Measurements from ENCODE around the gene SLC16A3. TPM values are rescaled to one million over a fixed set of nuclear protein-coding genes. Genes with fewer than 3 reads are reported as not detected.

Gene SLC16A3
- total and polyA plus RNA-seq, 2 of the 8 experiments (the other 6 are each of a cell fraction or from before 2014, with no cell fraction given): 3.8 to 8.7 TPM

DNA sequence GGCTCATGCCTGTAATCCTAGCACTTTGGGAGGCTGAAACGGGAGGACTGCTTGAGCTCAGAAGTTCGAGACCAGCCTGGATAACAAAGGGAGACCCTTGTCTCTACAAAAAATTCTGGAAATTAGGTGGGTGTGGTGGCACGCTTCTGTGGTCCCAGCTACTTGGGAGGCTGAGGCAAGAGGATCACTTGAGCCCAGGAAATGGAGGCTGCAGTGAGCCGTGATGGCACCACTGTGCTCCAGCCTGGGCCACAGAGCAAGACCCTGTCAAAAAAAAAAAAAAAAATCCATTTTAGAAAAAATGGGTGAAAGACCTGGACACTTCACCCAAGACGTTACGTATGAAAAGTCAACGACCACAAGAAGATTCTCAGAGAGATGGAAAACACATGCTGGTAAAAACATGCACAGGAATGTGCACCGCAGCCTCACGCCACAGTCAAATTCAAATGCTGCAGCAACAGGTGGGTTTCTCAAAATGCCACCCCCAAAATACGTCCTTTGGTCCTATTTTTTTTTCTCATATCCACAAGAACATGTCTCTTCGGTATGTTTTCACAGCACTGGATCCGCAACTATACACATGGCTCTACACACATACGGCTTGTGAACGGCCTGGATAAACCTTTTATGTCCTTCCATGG, 27.5 kb downstream of the SLC16A3 start (continued):
- TF ChIP-seq, protein P1, sequence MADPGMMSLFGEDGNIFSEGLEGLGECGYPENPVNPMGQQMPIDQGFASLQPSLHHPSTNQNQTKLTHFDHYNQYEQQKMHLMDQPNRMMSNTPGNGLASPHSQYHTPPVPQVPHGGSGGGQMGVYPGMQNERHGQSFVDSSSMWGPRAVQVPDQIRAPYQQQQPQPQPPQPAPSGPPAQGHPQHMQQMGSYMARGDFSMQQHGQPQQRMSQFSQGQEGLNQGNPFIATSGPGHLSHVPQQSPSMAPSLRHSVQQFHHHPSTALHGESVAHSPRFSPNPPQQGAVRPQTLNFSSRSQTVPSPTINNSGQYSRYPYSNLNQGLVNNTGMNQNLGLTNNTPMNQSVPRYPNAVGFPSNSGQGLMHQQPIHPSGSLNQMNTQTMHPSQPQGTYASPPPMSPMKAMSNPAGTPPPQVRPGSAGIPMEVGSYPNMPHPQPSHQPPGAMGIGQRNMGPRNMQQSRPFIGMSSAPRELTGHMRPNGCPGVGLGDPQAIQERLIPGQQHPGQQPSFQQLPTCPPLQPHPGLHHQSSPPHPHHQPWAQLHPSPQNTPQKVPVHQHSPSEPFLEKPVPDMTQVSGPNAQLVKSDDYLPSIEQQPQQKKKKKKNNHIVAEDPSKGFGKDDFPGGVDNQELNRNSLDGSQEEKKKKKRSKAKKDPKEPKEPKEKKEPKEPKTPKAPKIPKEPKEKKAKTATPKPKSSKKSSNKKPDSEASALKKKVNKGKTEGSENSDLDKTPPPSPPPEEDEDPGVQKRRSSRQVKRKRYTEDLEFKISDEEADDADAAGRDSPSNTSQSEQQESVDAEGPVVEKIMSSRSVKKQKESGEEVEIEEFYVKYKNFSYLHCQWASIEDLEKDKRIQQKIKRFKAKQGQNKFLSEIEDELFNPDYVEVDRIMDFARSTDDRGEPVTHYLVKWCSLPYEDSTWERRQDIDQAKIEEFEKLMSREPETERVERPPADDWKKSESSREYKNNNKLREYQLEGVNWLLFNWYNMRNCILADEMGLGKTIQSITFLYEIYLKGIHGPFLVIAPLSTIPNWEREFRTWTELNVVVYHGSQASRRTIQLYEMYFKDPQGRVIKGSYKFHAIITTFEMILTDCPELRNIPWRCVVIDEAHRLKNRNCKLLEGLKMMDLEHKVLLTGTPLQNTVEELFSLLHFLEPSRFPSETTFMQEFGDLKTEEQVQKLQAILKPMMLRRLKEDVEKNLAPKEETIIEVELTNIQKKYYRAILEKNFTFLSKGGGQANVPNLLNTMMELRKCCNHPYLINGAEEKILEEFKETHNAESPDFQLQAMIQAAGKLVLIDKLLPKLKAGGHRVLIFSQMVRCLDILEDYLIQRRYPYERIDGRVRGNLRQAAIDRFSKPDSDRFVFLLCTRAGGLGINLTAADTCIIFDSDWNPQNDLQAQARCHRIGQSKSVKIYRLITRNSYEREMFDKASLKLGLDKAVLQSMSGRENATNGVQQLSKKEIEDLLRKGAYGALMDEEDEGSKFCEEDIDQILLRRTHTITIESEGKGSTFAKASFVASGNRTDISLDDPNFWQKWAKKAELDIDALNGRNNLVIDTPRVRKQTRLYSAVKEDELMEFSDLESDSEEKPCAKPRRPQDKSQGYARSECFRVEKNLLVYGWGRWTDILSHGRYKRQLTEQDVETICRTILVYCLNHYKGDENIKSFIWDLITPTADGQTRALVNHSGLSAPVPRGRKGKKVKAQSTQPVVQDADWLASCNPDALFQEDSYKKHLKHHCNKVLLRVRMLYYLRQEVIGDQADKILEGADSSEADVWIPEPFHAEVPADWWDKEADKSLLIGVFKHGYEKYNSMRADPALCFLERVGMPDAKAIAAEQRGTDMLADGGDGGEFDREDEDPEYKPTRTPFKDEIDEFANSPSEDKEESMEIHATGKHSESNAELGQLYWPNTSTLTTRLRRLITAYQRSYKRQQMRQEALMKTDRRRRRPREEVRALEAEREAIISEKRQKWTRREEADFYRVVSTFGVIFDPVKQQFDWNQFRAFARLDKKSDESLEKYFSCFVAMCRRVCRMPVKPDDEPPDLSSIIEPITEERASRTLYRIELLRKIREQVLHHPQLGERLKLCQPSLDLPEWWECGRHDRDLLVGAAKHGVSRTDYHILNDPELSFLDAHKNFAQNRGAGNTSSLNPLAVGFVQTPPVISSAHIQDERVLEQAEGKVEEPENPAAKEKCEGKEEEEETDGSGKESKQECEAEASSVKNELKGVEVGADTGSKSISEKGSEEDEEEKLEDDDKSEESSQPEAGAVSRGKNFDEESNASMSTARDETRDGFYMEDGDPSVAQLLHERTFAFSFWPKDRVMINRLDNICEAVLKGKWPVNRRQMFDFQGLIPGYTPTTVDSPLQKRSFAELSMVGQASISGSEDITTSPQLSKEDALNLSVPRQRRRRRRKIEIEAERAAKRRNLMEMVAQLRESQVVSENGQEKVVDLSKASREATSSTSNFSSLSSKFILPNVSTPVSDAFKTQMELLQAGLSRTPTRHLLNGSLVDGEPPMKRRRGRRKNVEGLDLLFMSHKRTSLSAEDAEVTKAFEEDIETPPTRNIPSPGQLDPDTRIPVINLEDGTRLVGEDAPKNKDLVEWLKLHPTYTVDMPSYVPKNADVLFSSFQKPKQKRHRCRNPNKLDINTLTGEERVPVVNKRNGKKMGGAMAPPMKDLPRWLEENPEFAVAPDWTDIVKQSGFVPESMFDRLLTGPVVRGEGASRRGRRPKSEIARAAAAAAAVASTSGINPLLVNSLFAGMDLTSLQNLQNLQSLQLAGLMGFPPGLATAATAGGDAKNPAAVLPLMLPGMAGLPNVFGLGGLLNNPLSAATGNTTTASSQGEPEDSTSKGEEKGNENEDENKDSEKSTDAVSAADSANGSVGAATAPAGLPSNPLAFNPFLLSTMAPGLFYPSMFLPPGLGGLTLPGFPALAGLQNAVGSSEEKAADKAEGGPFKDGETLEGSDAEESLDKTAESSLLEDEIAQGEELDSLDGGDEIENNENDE (IDR thresholded peaks at IDR 0.05; ENCODE audit: insufficient replicate concordance, low read length): no peak
- TF ChIP-seq BRCA1 (IDR thresholded peaks at IDR 0.05; ENCODE audit: low read depth, low read length): no peak
- no peak for TF ChIP-seq KDM1A (IDR thresholded peaks at IDR 0.05; ENCODE audit: borderline replicate concordance, low read length)
- TF ChIP-seq EP300 (IDR thresholded peaks at IDR 0.05; ENCODE audit: borderline replicate concordance in 1 of 2, low read depth in 2 of 2, low read length in 2 of 2): no peak

Measured in H1 (cell line).